GM19240 (cell line): Measurements from ENCODE around the gene CELSR1.
"Not testable (repeated sequence)": the region's sequence is repeated elsewhere in the genome, so short reads cannot be mapped to it uniquely, and the experiment has no call there.

Source experiments
- DNase-seq: peaks from one replicate; pipeline ENCODE4 v3.0.0; 2011; ENCODE audit warnings: low spot score; ENCODE audit not compliant: insufficient read length

CELSR1 gene

GRCh38 chr22:46483353-46483752 lies 54.1 kb downstream of the CELSR1 start:
- no peak for DNase-seq

GRCh38 chr22:46482056-46482675 lies 55.3 kb downstream of the CELSR1 start:
- DNase-seq = no peak

GRCh38 chr22:46481386-46481785 lies 56.0 kb downstream of the CELSR1 start:
- no peak for DNase-seq

GRCh38 chr22:46480396-46480795 lies 57.0 kb downstream of the CELSR1 start:
- DNase-seq = no peak

GRCh38 chr22:46479046-46479445 lies 58.4 kb downstream of the CELSR1 start:
- DNase-seq = no peak

- DNase-seq = no peak
Measured at GRCh38 chr22:46478083-46478551, 59.3 kb downstream of the CELSR1 start.

GRCh38 chr22:46476547-46476941 lies 60.9 kb downstream of the CELSR1 start:
- no peak for DNase-seq

GRCh38 chr22:46473896-46474557 lies 63.4 kb downstream of the CELSR1 start:
- DNase-seq = no peak

GRCh38 chr22:46473021-46473779 lies 64.2 kb downstream of the CELSR1 start:
- DNase-seq = no peak

- no peak for DNase-seq
Measured at GRCh38 chr22:46472722-46473016, 64.8 kb downstream of the CELSR1 start.

- DNase-seq = no peak
Measured at GRCh38 chr22:46471901-46472721, 65.3 kb downstream of the CELSR1 start.

- DNase-seq = not testable (repeated sequence)
Measured at GRCh38 chr22:46471330-46471729, 66.1 kb downstream of the CELSR1 start.

- no peak for DNase-seq
Measured at GRCh38 chr22:46469711-46470110, 67.7 kb downstream of the CELSR1 start.

GRCh38 chr22:46467006-46467405 lies 70.4 kb downstream of the CELSR1 start:
- DNase-seq = no peak

GRCh38 chr22:46466255-46466676 lies 71.2 kb downstream of the CELSR1 start:
- DNase-seq = no peak

- no peak for DNase-seq
Measured at GRCh38 chr22:46465793-46466192, 71.6 kb downstream of the CELSR1 start.

- DNase-seq = no peak
Measured at GRCh38 chr22:46465345-46465720, 72.1 kb downstream of the CELSR1 start.

- no peak for DNase-seq
Measured at GRCh38 chr22:46464701-46465344, 72.6 kb downstream of the CELSR1 start.

- DNase-seq = no peak
Measured at GRCh38 chr22:46464296-46464695, 73.1 kb downstream of the CELSR1 start.

- DNase-seq = no peak
Measured at GRCh38 chr22:46463435-46464227, 73.8 kb downstream of the CELSR1 start.
